Spleen (tissue), 11 donors: ENCODE measurements around the gene RPTOR. TPM values are rescaled to one million over a fixed set of nuclear protein-coding genes. Genes with fewer than 3 reads are reported as not detected.
"Not testable (repeated sequence)": the region's sequence is repeated elsewhere in the genome, so short reads cannot be mapped to it uniquely, and the experiment has no call there.

Source experiments
- DNase-seq: peaks from one replicate; pipeline ENCODE4 v3.0.0-alpha.2; 2020
- H3K27ac ChIP-seq, 8 donors: fragments of 200-600 bp; sonication (generic) in 7 of 8; 1 replicate in 4 of 8; 2 replicates in 4 of 8; pipeline versions ENCODE4 v1.5.0 to v1.8.0; 2016 to 2021; ENCODE audit warnings: inconsistent platforms in 4 of 8, mild to moderate bottlenecking in 4 of 8, moderate library complexity in 1 of 8
- H3K27me3 ChIP-seq, 7 donors: fragments of 200-600 bp; sonication (generic) in 6 of 7; replicated peaks in 1 of 7; 1 replicate in 4 of 7; 2 replicates in 3 of 7; pipeline versions ENCODE4 v1.5.0 to v1.8.0; 2016 to 2021; ENCODE audit warnings: inconsistent platforms in 3 of 7, mild to moderate bottlenecking in 1 of 7
- H3K36me3 ChIP-seq, 6 donors: fragments of 200-600 bp; sonication (generic) in 5 of 6; 1 replicate in 4 of 6; 2 replicates in 2 of 6; pipeline versions ENCODE4 v1.5.0 to v1.8.0; 2016 to 2021; ENCODE audit warnings: inconsistent platforms in 2 of 6
- H3K4me1 ChIP-seq, 6 donors: fragments of 200-600 bp; sonication (generic) in 5 of 6; 1 replicate in 3 of 6; 2 replicates in 3 of 6; pipeline versions ENCODE4 v1.5.0 to v1.8.0; 2016 to 2021; ENCODE audit warnings: inconsistent platforms in 3 of 6
- H3K4me3 ChIP-seq, 8 donors: fragments of 200-600 bp; sonication (generic) in 7 of 8; 1 replicate in 4 of 8; 2 replicates in 4 of 8; pipeline versions ENCODE4 v1.5.0 to v1.8.0; 2016 to 2021; ENCODE audit warnings: inconsistent platforms in 4 of 8, mild to moderate bottlenecking in 4 of 8, moderate library complexity in 2 of 8
- H3K9me3 ChIP-seq, 8 donors: fragments of 200-600 bp; sonication (generic) in 7 of 8; 1 replicate in 4 of 8; 2 replicates in 4 of 8; pipeline versions ENCODE4 v1.5.0 to v1.8.0; 2016 to 2021; ENCODE audit warnings: inconsistent platforms in 4 of 8
- POLR2A ChIP-seq, 3 donors: fragments of 450-650 bp; IDR thresholded peaks; one replicate each; pipeline ENCODE4 v1.5.1; 2017; ENCODE audit warnings: antibody characterized with exemption in 3 of 3, mild to moderate bottlenecking in 1 of 3
- POLR2AphosphoS5 ChIP-seq, 3 donors: sonication (generic); formaldehyde crosslinking; IDR thresholded peaks; one replicate each; pipeline ENCODE4 v1.5.1; 2017; ENCODE audit warnings: antibody characterized with exemption in 3 of 3
- WGBS, 5 donors: extraction: QIAGEN DNeasy Blood & Tissue Kit in 3 of 5; methylation state at CpG; one replicate each; pipeline versions ENCODE4 v1.1.5 to v1.1.7; 2013 to 2018; 5-methylcytosine and 5-hydroxymethylcytosine counted together
- intact Hi-C: fragments of 100-400 bp; cut with DNase I; formaldehyde crosslinking; loops from one replicate; pipeline ENCODE4 v1.15.0; 2023; ENCODE audit warnings: low total_unique reads
- polyA plus RNA-seq, 3 donors: library from polyadenylated mRNA; stranded (reverse); fragments of 200-250 nt; gene quantifications; one replicate each; pipeline ENCODE4 v1.2.1, GENCODE V29; 2013
- total RNA-seq, 7 donors: library from RNA; depleted of rRNA in 3 of 7; stranded (reverse); fragments of >200 nt in 3 of 7; fragmentation: NEBNext Ultra II Directional in 4 of 7; extraction: Animal tissue kit (Norgen Biotek cat#: 25700) in 4 of 7; gene quantifications; one replicate each; pipeline versions ENCODE4 v1.1.0 to v1.2.1, GENCODE V29; 2016 to 2021
- TF ChIP-seq, protein P1 (sequence below), 11 experiments: fragments of 200-600 bp in 7 of 11; fragments of 450-650 bp in 4 of 11; sonication (generic) in 4 of 11; IDR thresholded peaks in 8 of 11; conservative IDR thresholded peaks in 3 of 11; 1 replicate in 7 of 11; 2 replicates in 4 of 11; pipeline versions ENCODE4 v1.4.0 to v1.8.0; 2016 to 2021; ENCODE audit warnings: antibody characterized with exemption in 11 of 11, inconsistent platforms in 4 of 11, mild to moderate bottlenecking in 1 of 11
- donor health status: healthy with polysubstance abuse.
- donor health status: DM: no; HTN: no; CAD: no; lungs with moderate emphysema.
- donor health status: DM: no; HTN: no; CAD: no.
- donor health status: Bipolar disorder and iron deficiency.
- donor health status: healthy.
- donor health status: DM: no; HTN: no; CAD: no.
- donor health status: DM: yes; HTN: yes; CAD: no.

Gene RPTOR
- total and polyA plus RNA-seq, 10 donors, result 3.1 to 61.2 (median 40.7) TPM

DNA sequence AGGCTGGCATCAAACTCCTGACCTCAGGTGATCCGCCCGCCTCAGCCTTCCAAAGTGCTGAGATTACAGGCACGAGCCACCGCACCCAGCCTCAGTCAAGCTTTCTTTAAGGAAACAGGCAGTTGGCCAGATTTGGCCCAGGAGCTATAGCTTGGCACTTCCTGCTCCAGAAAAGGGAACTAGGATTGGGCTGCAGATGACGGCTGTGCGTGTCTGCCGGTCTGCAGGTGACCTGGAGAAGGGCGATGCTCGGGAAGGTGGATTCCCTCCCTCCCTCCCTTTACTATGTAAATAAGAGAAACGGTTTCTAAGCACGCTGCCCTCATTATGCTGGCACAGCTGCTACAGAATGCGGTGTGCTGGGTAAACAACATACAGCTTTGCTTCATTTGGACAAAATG is 215.9 kb downstream of the RPTOR start:
- Histone ChIP-seq H3K27ac (no peak overlapping the region), H3K27me3 (no peaks in the 10 kb centered on the region), H3K36me3 (peaks cover 0 to 17% (median 0%) of the 10 kb centered on the region in 6 donors), H3K9me3 (no peaks in the 10 kb centered on the region), H3K4me1 (peaks cover 7 to 67% (median 37%) of the 10 kb centered on the region in 6 donors), H3K4me3 (no peak overlapping the region)
- WGBS, 5 donors, result 39 to 63% (median 45%) methylated on average over 12 of the region's 12 CpGs
- TF ChIP-seq, protein P1, sequence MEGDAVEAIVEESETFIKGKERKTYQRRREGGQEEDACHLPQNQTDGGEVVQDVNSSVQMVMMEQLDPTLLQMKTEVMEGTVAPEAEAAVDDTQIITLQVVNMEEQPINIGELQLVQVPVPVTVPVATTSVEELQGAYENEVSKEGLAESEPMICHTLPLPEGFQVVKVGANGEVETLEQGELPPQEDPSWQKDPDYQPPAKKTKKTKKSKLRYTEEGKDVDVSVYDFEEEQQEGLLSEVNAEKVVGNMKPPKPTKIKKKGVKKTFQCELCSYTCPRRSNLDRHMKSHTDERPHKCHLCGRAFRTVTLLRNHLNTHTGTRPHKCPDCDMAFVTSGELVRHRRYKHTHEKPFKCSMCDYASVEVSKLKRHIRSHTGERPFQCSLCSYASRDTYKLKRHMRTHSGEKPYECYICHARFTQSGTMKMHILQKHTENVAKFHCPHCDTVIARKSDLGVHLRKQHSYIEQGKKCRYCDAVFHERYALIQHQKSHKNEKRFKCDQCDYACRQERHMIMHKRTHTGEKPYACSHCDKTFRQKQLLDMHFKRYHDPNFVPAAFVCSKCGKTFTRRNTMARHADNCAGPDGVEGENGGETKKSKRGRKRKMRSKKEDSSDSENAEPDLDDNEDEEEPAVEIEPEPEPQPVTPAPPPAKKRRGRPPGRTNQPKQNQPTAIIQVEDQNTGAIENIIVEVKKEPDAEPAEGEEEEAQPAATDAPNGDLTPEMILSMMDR (IDR thresholded peaks at IDR 0.05 in 8 of 11, conservative IDR thresholded peaks at IDR 0.05 in 3 of 11), result no peak
- no peak for TF ChIP-seq POLR2A (IDR thresholded peaks at IDR 0.05)
- TF ChIP-seq POLR2AphosphoS5 (IDR thresholded peaks at IDR 0.05), result no peak
- DNase-seq, result peak; percentile 78
- intact Hi-C loops, result no loop called here

DNA sequence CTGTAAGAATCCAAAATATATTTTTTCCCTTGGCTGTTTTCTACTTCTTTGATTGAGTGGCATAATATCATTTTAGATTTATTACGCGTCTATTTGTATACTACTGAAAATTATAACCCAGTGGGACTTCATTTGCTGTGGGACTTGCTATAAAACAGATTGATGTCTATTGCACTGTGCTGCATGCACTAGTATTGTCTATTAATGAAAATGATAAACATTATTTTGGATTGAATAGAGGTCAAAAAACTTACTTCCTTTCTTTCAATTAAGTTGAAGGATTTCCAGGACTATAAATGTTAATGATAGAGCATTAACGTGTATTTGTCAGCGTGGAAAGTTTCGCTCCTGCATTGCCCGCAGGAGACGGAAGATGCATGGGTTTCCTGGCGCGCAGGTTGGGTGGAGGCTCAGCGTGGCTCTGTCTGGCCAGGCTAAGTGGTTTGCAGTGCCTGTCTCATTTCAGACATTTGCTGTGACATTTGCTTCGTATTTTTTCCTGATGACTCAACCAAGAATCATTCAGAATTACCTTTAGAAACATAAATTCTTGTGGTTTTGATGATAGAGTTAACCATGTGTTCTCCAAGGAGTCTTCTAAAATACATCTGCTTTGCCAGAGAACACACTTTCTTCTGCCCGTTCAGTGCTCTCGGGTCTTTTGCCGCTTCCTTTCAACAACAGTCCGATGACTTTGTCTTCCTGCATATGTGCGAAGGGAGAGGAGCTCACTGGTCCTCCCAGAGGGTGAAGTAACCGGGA is 216.7 kb downstream of the RPTOR start:
- peaks cover 14 to 75% (median 43%) of the 10 kb centered on the region in 6 donors for H3K4me1 ChIP-seq
- H3K36me3 ChIP-seq, result peaks cover 0 to 12% (median 0%) of the 10 kb centered on the region in 6 donors
- peak overlapping the region in 1 of 8 donors; percentile 30 for H3K27ac ChIP-seq
- no peak for TF ChIP-seq POLR2AphosphoS5 (IDR thresholded peaks at IDR 0.05)
- no peak for TF ChIP-seq POLR2A (IDR thresholded peaks at IDR 0.05)
- TF ChIP-seq, protein P1 (IDR thresholded peaks at IDR 0.05 in 8 of 11, conservative IDR thresholded peaks at IDR 0.05 in 3 of 11), result no peak
- WGBS, 5 donors, result 39 to 65% (median 49%) methylated on average over 17 of the region's 17 CpGs
- H3K9me3 ChIP-seq, result no peaks in the 10 kb centered on the region
- H3K4me3 ChIP-seq, result no peak overlapping the region
- intact Hi-C loops, result no loop called here
- no peaks in the 10 kb centered on the region for H3K27me3 ChIP-seq
- no peak for DNase-seq

DNA sequence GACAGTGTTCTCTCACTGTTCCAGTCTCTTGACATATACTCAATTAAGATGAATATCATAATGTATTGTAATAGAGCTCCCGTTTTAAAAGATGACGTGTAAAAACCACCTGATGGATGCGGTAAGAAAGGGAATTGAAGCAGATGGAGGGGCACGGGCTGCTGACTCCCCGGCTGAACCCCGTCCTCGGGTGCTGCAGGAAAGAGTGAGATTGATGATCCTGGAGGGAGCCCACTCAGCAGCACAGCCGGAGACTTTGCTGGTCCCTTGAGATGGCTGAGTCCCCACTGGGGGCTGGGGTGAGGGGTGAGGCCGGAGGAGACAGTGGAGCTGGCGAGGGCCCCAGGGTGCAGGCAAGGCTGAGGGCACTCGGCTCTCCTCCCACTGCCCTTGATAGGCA is 217.4 kb downstream of the RPTOR start:
- intact Hi-C loops, result no loop called here
- 80 to 86% (median 84%) methylated on average over 11 of the region's 11 CpGs for WGBS, 5 donors
- DNase-seq, result no peak
- H3K9me3 ChIP-seq, result no peaks in the 10 kb centered on the region
- H3K4me1 ChIP-seq, result peaks cover 14 to 77% (median 43%) of the 10 kb centered on the region in 6 donors
- peak overlapping the region in 1 of 8 donors; percentile 30 for H3K27ac ChIP-seq
- no peak overlapping the region for H3K4me3 ChIP-seq
- peaks cover 0 to 9% (median 0%) of the 10 kb centered on the region in 6 donors for H3K36me3 ChIP-seq
- TF ChIP-seq POLR2AphosphoS5 (IDR thresholded peaks at IDR 0.05) (no peak), POLR2A (IDR thresholded peaks at IDR 0.05) (no peak)
- TF ChIP-seq, protein P1 (IDR thresholded peaks at IDR 0.05 in 8 of 11, conservative IDR thresholded peaks at IDR 0.05 in 3 of 11), result no peak
- H3K27me3 ChIP-seq, result no peaks in the 10 kb centered on the region

DNA sequence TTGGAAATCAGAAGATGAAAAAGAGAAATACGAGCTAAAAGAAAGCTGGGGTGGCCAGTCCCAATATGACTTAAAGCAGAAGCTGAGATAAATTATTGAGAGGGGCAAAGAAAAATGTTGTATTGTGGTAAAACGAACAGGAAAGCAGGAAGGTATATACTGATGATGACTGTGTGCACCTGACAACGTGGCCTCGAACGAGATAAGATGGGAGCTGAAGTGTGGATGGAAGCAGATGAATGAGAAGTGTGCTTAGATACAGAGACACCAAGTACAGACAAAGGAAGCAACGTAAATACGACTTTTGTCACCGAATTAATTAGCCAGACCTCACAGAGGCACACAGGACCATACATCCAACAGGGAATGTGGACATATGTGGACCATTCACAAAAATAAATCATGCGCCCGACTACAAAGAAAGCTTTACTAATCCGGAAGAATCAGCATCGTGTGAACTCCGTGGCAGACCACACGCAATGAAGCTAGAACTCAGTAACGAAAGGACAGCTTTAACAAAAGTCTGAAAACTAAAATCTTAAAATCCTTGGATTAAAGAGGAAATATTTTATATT is 218.7 kb downstream of the RPTOR start:
- no peak overlapping the region for H3K4me3 ChIP-seq
- no peaks in the 10 kb centered on the region for H3K27me3 ChIP-seq
- 61 to 78% (median 67%) methylated on average over 15 of the region's 15 CpGs for WGBS, 5 donors
- peaks cover 0 to 3% (median 0%) of the 10 kb centered on the region in 6 donors for H3K36me3 ChIP-seq
- intact Hi-C loops, result no loop called here
- no peaks in the 10 kb centered on the region for H3K9me3 ChIP-seq
- DNase-seq, result no peak
- TF ChIP-seq, protein P1 (IDR thresholded peaks at IDR 0.05 in 8 of 11, conservative IDR thresholded peaks at IDR 0.05 in 3 of 11), result no peak
- TF ChIP-seq POLR2A (IDR thresholded peaks at IDR 0.05) (no peak), POLR2AphosphoS5 (IDR thresholded peaks at IDR 0.05) (no peak)
- peaks cover 14 to 72% (median 41%) of the 10 kb centered on the region in 6 donors for H3K4me1 ChIP-seq
- no peak overlapping the region for H3K27ac ChIP-seq

DNA sequence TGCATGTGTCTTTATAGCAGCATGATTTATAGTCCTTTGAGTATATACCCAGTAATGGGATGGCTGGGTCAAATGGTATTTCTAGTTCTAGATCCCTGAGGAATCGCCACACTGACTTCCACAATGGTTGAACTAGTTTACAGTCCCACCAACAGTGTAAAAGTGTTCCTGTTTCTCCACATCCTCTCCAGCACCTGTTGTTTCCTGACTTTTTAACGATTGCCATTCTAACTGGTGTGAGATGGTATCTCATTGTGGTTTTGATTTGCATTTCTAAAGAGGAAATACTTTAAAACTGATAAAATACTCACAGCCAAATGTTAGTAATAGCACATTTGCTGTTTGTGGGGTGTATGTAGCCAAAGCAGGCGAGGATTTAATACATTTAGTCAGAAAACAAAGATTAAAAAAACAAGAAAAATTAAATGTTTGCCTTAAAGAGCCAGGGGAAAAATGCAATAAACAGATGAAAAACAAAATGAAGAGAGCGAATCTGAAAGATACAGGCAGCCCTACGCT is 220.0 kb downstream of the RPTOR start:
- Histone ChIP-seq H3K27ac (peak overlapping the region in 3 of 8 donors; percentile 28 to 59 (median 49)), H3K4me1 (peaks cover 14 to 59% (median 31%) of the 10 kb centered on the region in 6 donors)
- DNase-seq, H3K36me3 ChIP-seq, H3K27me3 ChIP-seq, H3K4me3 ChIP-seq, intact Hi-C loops, H3K9me3 ChIP-seq: not testable (repeated sequence)
- 41 to 55% (median 49%) methylated on average over 4 of the region's 5 CpGs for WGBS, 5 donors
